NCI-H2081 treated with DMSO at 0.1 percent for 48 hours (cell line): Measurements from ENCODE around the gene ABCB4.

Source experiments
- DNase-seq: peaks from one replicate; lab custom pipeline; 2025; lab: John Stamatoyannopoulos, UW

The ABCB4 gene

GRCh38 chr7:87475359-87476178 is at the start of gene ABCB4:
ABCB4 (minus strand) TSS chr7:87475680; CDS start chr7:87475465, 215 bp downstream.
- DNase-seq = no peak

GRCh38 chr7:87518735-87519134 is 43.3 kb upstream of the ABCB4 start:
- DNase-seq = no peak

GRCh38 chr7:87517891-87518290 is 42.4 kb upstream of the ABCB4 start:
- no peak for DNase-seq

- no peak for DNase-seq
Observed at GRCh38 chr7:87517136-87517815, 41.8 kb upstream of the ABCB4 start.

- DNase-seq = no peak
Observed at GRCh38 chr7:87513735-87514335, 38.4 kb upstream of the ABCB4 start.

- DNase-seq = no peak
Observed at GRCh38 chr7:87512906-87513305, 37.4 kb upstream of the ABCB4 start.

GRCh38 chr7:87511510-87511909 is 36.0 kb upstream of the ABCB4 start:
- DNase-seq = no peak

- peak; percentile 11 for DNase-seq
Observed at GRCh38 chr7:87510411-87510875, 35.0 kb upstream of the ABCB4 start.

GRCh38 chr7:87507446-87507845 is 32.0 kb upstream of the ABCB4 start:
- DNase-seq = no peak

- DNase-seq = no peak
Observed at GRCh38 chr7:87506246-87507180, 31.0 kb upstream of the ABCB4 start.

GRCh38 chr7:87505557-87506245 is 30.2 kb upstream of the ABCB4 start:
- DNase-seq = no peak

- DNase-seq = no peak
Observed at GRCh38 chr7:87505122-87505521, 29.6 kb upstream of the ABCB4 start.

GRCh38 chr7:87499494-87499893 is 24.0 kb upstream of the ABCB4 start:
- no peak for DNase-seq

- no peak for DNase-seq
Observed at GRCh38 chr7:87498893-87499292, 23.4 kb upstream of the ABCB4 start.

GRCh38 chr7:87497482-87497881 is 22.0 kb upstream of the ABCB4 start:
- no peak for DNase-seq

- no peak for DNase-seq
Observed at GRCh38 chr7:87495366-87495765, 19.9 kb upstream of the ABCB4 start.

- no peak for DNase-seq
Observed at GRCh38 chr7:87494454-87494853, 19.0 kb upstream of the ABCB4 start.

- no peak for DNase-seq
Observed at GRCh38 chr7:87483131-87483530, 7.7 kb upstream of the ABCB4 start.

GRCh38 chr7:87482115-87482514 is 6.6 kb upstream of the ABCB4 start:
- no peak for DNase-seq

GRCh38 chr7:87480386-87480785 is 4.9 kb upstream of the ABCB4 start:
- no peak for DNase-seq

GRCh38 chr7:87479951-87480350 is 4.5 kb upstream of the ABCB4 start:
- no peak for DNase-seq
